Measurements from ENCODE around the gene LAMA1. TPM values are rescaled to one million over a fixed set of nuclear protein-coding genes. Genes with fewer than 3 reads are reported as not detected.

The LAMA1 gene
- total and polyA plus RNA-seq, 2 of the 8 experiments (the other 6 are each of a cell fraction or from before 2014, with no cell fraction given): 30.4 to 48.7 TPM

DNA sequence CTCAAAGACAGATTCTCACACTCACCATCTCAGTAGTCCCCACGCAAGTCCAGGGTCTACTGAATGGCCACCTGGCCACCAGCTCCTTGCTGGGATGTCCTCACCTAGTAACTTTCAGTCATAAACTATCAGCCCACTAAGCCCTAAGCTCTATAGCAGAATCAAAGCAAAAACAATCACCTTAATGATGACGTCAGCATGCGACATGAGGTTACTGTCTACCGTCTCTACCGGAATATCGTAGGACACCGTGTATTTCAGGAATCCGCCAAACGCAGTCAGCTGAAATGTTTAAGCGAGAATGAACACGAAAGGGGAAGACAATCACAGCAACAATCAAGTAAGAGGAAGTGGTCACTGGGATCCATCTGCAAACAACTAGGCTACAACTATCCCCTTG is 81.8 kb downstream of the LAMA1 start (continued):
- TF ChIP-seq, protein P1, sequence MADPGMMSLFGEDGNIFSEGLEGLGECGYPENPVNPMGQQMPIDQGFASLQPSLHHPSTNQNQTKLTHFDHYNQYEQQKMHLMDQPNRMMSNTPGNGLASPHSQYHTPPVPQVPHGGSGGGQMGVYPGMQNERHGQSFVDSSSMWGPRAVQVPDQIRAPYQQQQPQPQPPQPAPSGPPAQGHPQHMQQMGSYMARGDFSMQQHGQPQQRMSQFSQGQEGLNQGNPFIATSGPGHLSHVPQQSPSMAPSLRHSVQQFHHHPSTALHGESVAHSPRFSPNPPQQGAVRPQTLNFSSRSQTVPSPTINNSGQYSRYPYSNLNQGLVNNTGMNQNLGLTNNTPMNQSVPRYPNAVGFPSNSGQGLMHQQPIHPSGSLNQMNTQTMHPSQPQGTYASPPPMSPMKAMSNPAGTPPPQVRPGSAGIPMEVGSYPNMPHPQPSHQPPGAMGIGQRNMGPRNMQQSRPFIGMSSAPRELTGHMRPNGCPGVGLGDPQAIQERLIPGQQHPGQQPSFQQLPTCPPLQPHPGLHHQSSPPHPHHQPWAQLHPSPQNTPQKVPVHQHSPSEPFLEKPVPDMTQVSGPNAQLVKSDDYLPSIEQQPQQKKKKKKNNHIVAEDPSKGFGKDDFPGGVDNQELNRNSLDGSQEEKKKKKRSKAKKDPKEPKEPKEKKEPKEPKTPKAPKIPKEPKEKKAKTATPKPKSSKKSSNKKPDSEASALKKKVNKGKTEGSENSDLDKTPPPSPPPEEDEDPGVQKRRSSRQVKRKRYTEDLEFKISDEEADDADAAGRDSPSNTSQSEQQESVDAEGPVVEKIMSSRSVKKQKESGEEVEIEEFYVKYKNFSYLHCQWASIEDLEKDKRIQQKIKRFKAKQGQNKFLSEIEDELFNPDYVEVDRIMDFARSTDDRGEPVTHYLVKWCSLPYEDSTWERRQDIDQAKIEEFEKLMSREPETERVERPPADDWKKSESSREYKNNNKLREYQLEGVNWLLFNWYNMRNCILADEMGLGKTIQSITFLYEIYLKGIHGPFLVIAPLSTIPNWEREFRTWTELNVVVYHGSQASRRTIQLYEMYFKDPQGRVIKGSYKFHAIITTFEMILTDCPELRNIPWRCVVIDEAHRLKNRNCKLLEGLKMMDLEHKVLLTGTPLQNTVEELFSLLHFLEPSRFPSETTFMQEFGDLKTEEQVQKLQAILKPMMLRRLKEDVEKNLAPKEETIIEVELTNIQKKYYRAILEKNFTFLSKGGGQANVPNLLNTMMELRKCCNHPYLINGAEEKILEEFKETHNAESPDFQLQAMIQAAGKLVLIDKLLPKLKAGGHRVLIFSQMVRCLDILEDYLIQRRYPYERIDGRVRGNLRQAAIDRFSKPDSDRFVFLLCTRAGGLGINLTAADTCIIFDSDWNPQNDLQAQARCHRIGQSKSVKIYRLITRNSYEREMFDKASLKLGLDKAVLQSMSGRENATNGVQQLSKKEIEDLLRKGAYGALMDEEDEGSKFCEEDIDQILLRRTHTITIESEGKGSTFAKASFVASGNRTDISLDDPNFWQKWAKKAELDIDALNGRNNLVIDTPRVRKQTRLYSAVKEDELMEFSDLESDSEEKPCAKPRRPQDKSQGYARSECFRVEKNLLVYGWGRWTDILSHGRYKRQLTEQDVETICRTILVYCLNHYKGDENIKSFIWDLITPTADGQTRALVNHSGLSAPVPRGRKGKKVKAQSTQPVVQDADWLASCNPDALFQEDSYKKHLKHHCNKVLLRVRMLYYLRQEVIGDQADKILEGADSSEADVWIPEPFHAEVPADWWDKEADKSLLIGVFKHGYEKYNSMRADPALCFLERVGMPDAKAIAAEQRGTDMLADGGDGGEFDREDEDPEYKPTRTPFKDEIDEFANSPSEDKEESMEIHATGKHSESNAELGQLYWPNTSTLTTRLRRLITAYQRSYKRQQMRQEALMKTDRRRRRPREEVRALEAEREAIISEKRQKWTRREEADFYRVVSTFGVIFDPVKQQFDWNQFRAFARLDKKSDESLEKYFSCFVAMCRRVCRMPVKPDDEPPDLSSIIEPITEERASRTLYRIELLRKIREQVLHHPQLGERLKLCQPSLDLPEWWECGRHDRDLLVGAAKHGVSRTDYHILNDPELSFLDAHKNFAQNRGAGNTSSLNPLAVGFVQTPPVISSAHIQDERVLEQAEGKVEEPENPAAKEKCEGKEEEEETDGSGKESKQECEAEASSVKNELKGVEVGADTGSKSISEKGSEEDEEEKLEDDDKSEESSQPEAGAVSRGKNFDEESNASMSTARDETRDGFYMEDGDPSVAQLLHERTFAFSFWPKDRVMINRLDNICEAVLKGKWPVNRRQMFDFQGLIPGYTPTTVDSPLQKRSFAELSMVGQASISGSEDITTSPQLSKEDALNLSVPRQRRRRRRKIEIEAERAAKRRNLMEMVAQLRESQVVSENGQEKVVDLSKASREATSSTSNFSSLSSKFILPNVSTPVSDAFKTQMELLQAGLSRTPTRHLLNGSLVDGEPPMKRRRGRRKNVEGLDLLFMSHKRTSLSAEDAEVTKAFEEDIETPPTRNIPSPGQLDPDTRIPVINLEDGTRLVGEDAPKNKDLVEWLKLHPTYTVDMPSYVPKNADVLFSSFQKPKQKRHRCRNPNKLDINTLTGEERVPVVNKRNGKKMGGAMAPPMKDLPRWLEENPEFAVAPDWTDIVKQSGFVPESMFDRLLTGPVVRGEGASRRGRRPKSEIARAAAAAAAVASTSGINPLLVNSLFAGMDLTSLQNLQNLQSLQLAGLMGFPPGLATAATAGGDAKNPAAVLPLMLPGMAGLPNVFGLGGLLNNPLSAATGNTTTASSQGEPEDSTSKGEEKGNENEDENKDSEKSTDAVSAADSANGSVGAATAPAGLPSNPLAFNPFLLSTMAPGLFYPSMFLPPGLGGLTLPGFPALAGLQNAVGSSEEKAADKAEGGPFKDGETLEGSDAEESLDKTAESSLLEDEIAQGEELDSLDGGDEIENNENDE (IDR thresholded peaks at IDR 0.05; ENCODE audit: insufficient replicate concordance, low read length): no peak
- TF ChIP-seq ASH2L (IDR thresholded peaks at IDR 0.05; ENCODE audit: low read length) (no peak), RXRA (IDR thresholded peaks at IDR 0.05; ENCODE audit: insufficient read depth, low read depth, low read length) (no peak), SRF (IDR thresholded peaks at IDR 0.05; ENCODE audit: low read depth, low read length) (no peak)

All from H1 (cell line).